ENCODE results near the gene TCF19.

Gene TCF19

DNA sequence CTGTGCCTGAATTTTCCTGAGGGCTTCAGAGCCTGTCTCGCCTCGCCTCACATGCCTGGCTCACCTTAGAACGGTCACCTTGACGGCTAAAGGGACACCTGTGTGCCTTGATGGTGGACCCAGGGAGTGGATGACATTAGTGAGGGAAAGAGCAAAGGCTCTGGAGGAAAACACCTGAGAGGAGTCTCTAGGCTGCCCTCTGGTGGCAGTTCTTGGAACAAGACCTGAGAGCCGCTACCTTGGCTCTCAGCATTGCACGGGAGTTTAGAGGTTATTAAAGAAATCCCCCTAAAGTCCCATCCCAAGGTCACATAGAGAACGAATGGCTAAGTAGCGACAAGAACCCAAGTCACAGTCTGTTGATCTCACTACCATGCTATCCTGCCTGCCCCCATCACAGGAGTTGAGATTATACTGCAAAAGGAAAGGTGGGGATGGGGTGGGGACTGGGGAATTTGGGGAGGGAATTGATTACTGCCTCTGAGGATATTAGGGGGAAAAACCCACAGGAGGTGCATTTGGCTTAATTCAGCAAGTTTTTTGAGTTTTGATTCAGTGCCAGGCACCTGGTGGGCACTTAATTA lies 30.2 kb upstream of the TCF19 start:
- DNase-seq, result peak; percentile 65

DNA sequence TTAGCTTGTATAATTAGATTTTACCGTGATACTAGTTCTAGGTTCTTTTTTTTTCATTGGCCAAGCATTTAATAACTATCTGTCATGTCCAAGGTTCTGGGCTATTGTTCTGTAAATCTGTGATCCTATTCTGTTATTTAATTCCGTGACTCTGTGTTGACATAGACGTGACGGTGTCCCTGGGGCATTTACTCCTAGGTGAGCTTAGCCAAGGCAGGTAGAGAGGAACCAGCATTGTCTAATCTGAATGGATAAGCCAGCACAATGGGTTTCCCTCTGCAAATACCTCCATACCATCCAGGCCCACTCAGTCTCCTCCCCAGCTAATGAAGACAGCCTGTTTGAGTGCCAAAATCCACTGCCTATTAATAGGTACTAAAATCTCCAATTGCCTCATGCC lies 29.3 kb upstream of the TCF19 start:
- DNase-seq, result no peak

DNA sequence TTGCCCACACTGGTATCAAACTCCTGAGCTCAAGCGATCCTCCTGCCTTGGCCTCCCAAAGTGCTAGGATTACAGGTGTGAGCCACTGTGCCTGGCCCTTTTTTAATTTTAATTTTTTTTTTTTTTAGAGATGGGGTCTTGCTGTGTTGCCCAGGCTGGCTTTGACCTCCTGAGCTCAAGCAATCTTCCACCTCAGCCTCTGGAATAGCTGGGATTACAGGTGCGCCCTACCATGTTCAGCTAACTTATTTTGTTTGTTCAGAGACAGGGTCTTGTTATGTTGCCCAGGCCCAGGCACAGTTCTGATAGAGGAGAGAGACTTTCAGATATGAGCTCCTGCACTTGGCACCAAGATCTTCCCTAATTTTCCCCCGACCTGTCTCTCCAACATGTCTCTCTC lies 27.6 kb upstream of the TCF19 start:
- no peak for DNase-seq

DNA sequence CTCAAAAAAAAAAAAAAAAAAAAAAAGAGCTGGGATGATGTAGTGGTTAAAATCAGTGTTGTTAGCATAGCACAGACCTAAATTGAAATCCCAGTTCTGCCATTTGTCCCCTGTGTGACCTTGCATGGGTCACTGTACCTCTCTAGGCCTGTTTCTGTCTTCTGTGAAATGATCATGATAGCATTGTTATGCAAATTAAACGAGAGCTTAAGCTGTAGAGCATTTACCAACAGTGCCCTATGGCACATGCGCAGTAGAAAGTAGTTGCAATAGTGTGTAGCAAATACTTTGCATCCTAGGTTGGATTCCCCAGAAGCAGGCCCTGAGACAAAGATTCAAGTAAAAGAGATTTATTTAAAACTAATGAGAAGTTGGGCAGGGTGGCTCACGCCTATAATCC lies 26.8 kb upstream of the TCF19 start:
- no peak for DNase-seq

DNA sequence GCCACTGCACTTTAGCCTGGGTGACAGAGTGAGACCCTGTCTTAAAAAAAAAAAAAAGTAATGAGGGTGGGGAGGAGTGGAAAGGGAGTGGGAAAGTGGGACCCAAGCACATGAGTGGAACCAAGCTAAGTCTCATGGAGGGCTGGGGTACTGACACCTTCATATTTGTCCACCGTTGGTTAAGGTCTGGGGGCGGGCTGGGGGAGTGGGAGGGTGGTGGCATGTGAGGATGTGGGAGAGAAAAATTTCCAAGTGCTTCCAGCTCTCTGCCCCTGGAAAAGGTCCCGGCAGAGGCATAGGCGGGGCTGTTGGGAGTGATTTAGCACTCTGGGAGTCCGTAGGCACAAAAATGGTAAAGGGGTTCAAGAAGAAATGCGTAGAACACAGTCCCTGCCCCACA lies 25.6 kb upstream of the TCF19 start:
- no peak for DNase-seq

DNA sequence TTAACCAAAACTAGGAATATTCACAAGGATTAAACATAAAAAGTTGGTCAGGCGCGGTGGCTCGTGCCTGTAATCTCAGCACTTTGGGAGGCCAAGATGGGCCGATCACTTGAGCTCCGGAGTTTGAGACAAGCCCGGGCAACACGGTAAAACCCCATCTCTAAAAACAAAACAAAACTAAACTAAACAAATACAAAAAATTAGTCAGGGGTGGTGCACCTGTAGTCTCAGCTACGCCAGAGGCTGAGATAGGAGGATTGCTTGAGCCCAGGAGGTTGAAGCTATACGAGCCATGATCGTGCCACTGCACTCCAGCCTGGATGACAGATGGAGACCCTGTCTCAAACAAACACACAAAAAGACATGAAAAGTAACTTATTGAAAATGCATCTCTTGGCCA lies 22.7 kb upstream of the TCF19 start:
- DNase-seq, result no peak

DNA sequence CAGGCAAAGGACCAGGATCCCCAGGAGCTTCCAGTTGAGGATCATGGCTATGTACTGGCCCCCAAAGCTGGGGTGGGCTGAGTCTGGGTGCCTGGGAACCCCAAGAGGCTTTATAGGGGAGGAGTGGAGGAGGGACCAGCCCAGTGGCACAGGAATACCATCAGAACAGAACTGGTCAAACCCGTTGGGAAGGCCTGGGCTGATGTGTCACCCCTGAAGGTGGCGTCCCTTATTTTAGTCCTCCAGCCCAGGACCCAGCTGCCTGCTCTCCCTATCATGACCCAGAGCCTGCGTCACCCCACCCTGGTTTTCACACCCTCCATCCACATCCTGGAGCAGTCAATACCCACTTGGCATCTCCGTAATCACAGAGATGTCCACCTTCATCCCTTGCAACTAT lies 19.4 kb upstream of the TCF19 start, which contains the start of gene PSORS1C2:
TSS of gene PSORS1C2 (minus strand) at position 85 of the 400 bp plus-strand sequence. CDS start at position 45, 40 bp downstream.
- no peak for DNase-seq

DNA sequence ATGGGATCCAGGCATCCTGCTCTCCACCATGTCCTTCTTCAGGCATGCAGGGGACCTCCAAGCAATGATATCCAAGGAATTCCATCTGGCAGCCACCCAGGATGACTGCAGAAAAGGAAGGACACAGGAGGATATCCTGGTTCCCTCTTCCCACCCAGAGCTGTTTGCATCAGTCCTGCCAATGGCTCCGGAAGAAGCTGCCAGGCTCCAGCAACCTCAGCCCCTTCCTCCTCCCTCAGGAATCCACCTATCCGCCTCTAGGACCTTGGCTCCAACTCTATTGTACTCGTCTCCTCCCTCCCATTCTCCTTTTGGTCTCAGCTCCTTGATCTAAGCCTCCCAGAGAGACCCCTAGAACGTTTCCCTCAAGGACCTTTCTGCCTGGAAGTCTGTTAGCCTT lies 18.8 kb upstream of the TCF19 start:
- DNase-seq, result no peak

DNA sequence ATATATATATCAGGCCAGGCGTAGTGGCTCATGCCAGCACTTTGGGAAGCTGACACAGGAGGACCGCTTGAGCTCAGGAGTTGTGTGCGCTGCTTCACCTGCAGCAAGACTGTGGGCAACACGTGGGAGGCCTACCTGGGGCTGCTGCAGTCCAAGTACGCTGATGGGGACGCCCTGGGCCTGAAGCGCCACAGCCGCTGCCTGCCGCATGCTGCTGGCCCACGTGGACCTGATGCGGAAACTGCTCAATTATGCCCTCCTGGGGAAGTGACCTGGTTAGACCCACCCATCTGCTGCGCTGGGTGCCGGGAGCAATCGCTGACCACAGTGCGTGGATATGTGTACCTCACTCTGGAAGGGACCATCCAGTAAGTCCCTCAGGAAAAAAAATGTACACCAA lies 17.7 kb upstream of the TCF19 start:
- no peak for DNase-seq

DNA sequence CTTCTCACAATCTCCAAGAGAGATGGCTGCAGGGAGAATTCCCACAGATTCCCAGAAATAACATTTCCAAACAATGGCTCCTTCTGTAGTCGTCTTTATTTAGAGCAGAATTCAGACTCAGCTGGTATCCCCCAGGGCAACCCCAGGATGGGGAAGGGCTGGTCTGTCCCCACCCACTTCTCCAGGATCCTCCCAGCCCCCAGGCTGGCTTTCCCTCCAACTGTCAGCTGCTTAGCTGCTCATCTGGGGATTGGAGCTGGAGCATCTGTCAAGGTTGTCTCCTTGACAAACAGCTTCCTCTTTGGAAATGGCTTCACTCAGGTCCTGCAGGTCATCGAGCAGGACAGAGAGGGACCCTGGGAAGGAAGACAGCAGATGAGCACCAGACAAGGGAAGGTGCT lies 16.0 kb upstream of the TCF19 start:
- no peak for DNase-seq

DNA sequence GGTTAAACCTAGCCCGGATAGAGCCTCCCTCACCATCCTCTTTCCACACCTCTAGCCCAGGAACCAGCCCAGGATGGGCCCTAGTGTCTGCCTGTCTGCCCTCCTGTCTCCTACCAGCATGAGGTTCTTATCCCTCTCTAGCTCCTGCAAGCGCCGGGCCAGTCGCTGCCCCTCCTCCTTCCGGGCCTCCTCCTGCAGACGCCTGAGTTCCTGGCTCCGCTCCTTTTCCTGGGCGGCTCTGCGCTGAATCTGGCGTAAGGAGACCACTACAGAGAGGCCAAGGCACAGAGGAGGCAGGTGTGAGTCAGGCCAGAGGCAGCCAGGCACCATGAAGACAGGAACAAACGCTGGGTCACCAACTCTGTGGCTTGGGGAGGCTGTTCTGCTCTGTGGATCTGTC lies 15.2 kb upstream of the TCF19 start:
- DNase-seq, result no peak

DNA sequence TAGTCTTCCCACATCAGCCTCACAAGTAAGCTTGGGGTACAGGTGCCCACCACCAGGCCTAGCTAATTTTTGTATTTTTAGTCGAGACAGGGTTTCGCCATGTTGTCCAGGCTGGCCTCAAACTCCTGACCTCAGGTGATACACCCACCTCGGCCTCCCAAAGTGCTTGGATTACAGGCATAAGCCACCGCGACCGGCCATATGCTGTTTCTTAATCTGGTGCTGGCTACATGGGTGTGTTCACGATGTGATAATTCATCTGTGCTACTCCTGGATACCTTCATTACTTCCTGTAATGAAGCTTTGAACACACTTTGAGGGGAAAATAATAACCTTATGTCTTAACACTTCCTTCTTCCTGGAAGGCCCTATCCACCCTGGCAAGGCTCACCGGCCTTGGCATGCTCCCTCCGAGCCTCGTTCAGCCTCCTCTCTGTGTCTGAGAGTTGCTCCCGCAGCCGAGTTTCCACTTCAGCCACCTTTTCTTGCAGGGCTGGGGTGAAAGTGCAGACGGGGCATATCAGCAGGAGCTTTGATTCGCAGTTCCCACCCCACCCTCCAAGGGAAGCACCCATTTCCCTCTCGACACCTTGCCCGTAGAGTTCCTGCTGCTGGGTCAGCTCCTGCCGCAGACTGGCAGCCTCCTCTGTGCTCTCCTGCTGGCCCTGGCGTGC lies 14.0 kb upstream of the TCF19 start:
- DNase-seq, result no peak

DNA sequence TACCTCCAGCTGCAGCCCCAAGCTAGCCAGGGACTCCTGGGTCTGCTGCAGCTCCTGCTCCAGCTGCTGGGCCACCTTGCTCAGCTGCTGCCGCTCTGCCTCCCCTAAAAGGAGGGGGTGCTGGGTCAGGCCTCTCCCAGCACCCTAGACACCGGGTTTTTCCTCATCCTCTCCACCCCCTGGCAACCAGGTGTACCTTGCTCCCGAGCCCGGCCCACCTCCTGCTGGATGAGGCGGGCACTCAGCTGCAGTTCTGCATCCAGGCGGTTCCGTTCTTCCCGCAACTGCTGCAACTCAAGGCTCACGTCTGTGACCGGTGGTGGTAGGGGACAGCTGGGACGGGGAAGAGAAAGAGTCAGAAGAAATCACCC lies 13.4 kb upstream of the TCF19 start:
- no peak for DNase-seq

DNA sequence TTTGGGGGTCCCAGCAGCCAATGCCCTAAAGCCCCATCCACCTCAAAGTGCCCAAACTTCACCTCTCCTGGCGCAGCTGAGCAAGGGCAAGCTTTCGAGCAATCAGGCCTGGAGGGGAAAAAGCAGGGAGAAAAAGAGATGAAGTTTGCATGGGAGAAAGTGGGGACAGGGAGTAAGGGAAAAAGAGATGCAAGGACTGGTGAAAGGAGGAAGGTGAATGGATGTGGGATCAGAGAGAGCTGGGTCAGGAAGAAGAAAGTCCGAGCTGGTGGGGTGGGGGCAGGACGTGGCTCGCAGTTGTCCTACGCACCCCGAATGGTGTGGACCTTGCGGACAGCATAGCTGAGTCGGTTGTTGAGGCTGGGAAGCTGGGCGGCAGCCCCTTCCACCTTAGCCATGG lies 13.0 kb upstream of the TCF19 start:
- no peak for DNase-seq

DNA sequence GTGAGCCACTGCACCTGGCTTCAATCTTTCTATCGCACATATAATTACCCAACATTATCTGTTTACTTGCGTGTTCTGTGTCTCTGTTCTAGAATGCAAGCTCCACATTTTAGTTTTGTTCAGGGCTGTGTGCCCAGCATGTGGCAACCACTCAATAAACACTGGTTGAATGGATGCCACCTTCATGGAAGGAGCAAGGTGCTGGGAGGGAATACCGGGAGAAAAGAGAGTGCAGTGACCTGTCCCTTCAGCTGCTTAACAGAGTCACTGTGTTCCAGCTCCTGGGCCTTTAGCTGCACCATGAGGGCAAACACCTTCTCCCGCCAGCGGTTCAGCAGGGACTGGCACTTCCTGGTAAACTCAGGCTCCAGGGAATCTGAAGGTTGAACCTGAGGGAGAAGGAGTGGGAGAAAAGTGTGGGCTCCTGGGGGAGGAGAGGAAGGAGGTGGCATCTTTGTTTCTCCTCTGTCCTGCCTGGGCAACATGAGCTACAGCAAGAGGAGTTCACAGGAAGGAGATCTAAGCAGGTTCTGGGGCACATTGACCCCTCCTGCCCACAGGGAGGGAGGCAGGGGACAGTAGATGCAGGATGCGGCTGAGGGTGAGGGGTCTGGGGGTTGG lies 8.5 kb upstream of the TCF19 start:
- no peak for DNase-seq

DNA sequence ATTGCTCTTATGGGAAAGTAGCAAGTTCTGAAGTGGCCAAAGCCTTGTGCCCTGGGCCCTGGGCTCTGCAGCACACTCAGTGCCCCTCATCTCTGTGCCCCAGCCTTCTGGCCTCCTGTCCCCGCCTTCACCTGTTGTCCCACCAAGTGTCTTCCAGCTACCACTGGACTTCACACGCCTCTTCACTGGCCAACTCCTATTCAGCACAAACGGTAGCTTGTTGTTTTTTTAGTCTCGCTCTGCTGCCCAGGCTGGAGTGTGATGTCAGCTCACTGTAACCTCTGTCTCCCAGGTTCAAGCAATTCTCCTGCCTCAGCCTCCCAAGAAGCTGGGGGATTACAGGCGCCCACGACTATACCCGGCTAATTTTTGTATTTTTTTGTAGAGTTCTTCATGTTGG lies 5.6 kb upstream of the TCF19 start:
- DNase-seq, result no peak

DNA sequence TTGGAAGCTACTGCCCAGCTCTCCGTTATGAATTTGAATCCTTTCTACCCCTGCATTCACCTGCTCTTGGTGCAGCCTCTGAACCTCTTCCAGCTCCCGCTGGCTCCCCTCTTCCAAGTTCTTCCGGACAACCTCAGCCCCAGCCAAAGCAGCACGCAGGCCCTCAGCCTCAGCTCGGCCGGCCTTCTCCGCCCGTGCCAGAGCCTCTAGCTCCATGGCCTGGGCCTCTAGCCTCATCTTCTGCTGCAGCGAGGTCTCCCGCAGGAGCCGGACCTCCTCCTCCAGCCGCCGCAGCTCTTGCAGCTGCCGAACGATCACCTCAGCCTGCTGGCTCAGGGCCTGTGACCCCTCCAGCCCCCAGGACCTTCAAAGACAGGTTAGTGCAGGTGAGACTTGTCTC lies 4.0 kb upstream of the TCF19 start:
- no peak for DNase-seq

DNA sequence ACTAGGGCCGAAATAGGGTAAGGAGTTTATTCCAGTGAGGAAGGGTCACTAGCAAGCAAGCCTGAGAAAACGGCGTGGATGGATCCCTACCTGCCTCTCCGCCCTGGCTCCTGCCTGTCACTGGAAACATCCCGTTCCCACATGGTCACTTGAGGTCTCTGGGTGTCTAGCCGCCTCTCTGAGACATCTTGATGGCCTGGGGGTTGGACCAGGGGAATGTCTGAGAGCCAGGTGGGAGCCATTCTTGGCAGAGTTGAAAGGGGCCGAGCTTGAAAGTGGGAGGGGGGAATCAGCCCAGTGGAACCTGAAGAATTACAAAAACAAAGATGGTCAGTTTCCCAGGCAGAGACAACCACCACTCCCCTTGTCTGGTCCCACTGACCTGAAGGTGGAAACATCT lies 1.7 kb upstream of the TCF19 start:
- no peak for DNase-seq

DNA sequence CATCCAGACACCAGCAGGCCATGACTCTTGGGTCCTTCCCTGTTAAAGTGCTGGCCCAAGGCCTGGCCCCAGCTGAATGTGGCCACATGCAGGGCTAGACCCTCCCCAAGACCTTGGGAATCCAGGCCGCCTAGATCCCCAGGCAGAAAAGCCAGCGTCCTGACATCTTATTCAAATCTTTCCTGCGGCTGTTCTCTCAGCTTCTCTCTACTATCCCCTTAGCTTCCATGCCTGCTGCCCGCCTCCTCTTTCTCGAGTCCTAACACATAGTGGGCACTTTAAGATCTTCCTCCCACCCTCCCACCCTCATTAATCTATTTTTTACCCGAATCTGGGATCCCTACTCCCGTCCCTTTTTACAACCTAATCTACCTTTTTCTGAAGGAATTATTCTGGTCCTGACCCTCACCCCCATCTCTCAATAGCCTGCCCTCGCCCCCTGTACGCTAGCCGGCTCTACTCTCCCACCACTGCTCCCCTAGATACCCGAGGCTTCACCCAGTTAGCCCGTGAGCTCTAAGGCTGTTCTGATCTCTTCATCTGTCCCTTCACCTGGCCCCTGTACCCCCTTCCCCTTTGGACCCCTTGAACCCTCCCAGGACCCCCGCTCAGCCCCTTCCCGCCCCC lies 763 bp upstream of the TCF19 start, which contains the start of gene CCHCR1:
TSS of gene CCHCR1 (minus strand) at position 290 of the 627 bp plus-strand sequence. CDS start at position 88, 202 bp downstream.
- DNase-seq, result no peak

DNA sequence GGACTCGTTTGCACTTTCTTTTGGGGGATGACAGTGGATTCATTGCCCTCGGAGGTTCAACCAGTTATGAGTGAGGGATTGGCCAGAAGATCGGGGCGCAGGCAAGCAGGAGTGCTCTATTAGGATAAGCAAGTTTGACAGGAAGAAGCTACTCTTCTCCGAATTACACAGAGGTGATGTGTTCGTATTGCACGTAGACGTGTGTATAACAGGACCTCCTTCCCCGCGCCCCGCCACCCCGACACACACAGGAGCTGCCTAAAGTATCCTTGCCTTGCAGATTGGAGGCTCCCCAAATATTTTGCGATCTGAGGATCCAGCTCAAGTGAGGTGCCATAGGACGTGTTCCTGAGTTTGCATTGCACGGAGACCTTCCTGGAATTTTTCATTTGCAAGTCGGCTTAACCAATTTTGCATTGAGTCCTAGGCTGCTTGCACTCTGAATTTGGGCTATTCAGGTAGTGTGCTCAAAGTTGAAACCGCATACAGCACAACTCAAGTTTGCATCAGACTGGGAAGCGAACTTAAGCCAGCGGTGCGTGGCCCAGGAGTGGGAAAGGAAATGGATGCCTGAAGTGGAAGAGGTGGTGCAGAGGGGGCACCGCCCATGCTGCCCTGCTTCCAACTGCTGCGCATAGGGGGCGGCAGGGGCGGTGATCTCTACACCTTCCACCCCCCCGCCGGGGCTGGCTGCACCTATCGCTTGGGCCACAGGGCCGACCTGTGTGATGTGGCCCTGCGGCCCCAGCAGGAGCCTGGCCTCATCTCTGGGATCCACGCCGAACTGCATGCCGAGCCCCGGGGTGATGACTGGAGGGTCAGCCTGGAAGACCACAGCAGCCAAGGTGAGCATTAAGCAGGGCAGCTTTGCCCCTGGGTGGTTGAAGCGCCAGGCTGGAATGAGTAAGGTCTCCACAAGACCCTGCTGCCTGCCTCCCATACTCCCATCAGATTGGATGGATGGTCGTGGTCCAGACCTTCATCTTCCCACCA lies 770 bp downstream of the TCF19 start:
- peak; percentile 52 for DNase-seq

DNA sequence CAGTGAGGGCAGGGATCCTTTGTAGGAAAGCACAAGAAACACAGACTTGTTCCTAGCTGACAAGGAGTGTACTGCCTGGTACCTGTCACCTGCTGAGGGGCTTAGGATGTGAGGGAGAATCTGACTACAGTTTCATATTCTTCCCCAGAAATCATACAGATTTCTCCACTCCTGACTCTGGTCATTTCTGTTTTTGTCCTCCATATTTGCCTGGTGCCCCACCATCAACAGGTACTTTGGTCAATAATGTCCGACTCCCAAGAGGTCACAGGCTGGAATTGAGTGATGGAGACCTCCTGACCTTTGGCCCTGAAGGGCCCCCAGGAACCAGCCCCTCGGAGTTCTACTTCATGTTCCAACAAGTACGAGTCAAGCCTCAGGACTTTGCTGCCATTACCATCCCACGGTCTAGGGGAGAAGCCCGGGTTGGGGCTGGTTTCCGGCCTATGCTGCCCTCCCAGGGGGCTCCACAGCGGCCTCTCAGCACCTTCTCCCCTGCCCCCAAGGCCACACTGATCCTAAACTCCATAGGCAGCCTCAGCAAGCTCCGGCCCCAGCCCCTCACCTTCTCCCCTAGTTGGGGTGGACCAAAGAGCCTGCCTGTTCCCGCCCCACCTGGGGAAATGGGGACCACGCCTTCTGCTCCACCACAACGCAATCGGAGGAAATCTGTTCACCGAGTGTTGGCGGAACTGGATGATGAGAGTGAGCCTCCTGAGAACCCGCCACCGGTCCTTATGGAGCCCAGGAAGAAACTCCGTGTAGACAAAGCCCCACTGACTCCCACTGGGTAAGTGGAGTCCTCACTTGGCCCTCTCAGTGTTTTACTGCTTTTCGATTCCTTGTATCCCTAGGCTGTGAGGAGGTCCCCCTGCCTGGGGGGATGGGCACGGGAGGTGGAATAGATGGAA lies 3.1 kb downstream of the TCF19 start:
- DNase-seq, result no peak

All from NCI-H510A treated with DMSO at 0.1 percent for 48 hours (cell line).